ENCODE data around the gene KCTD16.

Gene KCTD16

DNA sequence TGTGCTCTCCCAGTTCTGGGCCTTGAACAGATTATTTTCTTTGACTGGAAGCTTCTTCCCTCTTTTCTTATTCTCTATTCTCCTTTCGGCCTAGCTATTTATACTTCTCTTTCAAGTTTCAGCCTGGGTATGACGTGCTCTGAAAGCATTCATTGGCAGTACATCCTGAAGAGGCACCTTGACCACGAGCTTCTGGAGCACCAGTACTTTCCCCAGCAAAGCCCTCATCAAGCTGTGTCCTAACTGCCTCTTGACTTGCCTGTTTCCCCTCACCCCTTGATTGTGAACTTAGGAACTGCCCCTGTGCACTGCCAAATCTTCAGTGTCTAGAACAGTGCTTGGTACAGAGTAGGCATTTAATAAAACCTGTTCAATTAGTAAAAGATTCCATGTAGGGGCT, 154.9 kb downstream of the KCTD16 start:
- CTCF ChIA-PET: interaction anchor here (0.6 to 1.0 kb wide), 2 partner anchors 13 to 116 kb away, joined by 3 read pairs; no protein-coding TSS in a partner anchor
- POLR2A ChIA-PET: no interaction called here

DNA sequence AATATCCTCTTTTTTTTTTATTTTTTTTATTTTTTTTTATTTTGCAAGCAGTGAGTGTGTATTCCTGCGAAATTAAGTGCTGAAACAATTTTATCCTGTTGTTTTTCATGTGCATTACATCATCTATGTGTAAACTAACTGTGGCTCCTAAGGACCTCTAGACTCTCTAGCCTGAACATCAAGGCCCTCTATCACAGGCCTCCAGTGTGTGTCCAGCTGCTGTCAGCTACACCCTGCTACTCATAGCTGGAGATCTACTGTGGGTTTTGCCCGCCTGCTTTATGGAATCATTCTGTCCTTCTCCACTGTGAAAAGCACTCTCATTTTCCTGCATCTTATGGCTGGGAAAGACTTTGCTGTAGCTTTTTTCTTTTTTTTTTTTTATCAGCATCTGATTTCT, 157.8 kb downstream of the KCTD16 start:
- no peak overlapping the region for H3K27ac ChIP-seq (ENCODE audit: extremely low read depth, low read depth, low read length)
- no peaks in the 10 kb centered on the region for H3K4me1 ChIP-seq (ENCODE audit: control insufficient read depth, insufficient read depth, low read length)
- ChIA-PET POLR2A (no interaction called here), CTCF (no interaction called here)
- no peak overlapping the region for H3K4me3 ChIP-seq (ENCODE audit: low read depth, low read length)
- H3K9me3 ChIP-seq (ENCODE audit: control insufficient read depth, insufficient read depth, low read depth, low read length): no peaks in the 10 kb centered on the region
- H3K36me3 ChIP-seq (ENCODE audit: control insufficient read depth in 2 of 2, insufficient read depth in 1 of 2, low read length in 2 of 2): no peaks in the 10 kb centered on the region
- TF ChIP-seq ZNF394 (tag by site-specific recombination; IDR thresholded peaks at IDR 0.05; ENCODE audit: borderline replicate concordance) (no peak), ZNF335 (tag by site-specific recombination; conservative IDR thresholded peaks at IDR 0.05) (peak; percentile 32; the same call in 1 of the 2 replicates), ZNF221 (tag by site-specific recombination; IDR thresholded peaks at IDR 0.05; ENCODE audit: borderline replicate concordance) (no peak), ZFP3 (tag by site-specific recombination; IDR thresholded peaks at IDR 0.05; ENCODE audit: low read depth) (no peak), KLF9 (tag by site-specific recombination; IDR thresholded peaks at IDR 0.05; ENCODE audit: low read depth) (no peak), ZNF544 (tag by site-specific recombination; IDR thresholded peaks at IDR 0.05) (no peak), MYNN (tag by site-specific recombination; IDR thresholded peaks at IDR 0.05; ENCODE audit: borderline replicate concordance) (no peak), ZNF623 (tag by site-specific recombination; IDR thresholded peaks at IDR 0.05) (no peak), ZNF776 (tag by site-specific recombination; IDR thresholded peaks at IDR 0.05; ENCODE audit: borderline replicate concordance) (no peak), IKZF3 (tag by site-specific recombination; IDR thresholded peaks at IDR 0.05) (no peak), ZBTB17 (tag by site-specific recombination; IDR thresholded peaks at IDR 0.05) (no peak), ZNF514 (tag by site-specific recombination; IDR thresholded peaks at IDR 0.05) (no peak)
- TF ChIP-seq, protein P1, sequence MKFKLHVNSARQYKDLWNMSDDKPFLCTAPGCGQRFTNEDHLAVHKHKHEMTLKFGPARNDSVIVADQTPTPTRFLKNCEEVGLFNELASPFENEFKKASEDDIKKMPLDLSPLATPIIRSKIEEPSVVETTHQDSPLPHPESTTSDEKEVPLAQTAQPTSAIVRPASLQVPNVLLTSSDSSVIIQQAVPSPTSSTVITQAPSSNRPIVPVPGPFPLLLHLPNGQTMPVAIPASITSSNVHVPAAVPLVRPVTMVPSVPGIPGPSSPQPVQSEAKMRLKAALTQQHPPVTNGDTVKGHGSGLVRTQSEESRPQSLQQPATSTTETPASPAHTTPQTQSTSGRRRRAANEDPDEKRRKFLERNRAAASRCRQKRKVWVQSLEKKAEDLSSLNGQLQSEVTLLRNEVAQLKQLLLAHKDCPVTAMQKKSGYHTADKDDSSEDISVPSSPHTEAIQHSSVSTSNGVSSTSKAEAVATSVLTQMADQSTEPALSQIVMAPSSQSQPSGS (tag by site-specific recombination; IDR thresholded peaks at IDR 0.05; ENCODE audit: low read depth): 0 out of 2 replicates have a peak, but pooled peaks have one; percentile 9
- TF ChIP-seq, protein P2, sequence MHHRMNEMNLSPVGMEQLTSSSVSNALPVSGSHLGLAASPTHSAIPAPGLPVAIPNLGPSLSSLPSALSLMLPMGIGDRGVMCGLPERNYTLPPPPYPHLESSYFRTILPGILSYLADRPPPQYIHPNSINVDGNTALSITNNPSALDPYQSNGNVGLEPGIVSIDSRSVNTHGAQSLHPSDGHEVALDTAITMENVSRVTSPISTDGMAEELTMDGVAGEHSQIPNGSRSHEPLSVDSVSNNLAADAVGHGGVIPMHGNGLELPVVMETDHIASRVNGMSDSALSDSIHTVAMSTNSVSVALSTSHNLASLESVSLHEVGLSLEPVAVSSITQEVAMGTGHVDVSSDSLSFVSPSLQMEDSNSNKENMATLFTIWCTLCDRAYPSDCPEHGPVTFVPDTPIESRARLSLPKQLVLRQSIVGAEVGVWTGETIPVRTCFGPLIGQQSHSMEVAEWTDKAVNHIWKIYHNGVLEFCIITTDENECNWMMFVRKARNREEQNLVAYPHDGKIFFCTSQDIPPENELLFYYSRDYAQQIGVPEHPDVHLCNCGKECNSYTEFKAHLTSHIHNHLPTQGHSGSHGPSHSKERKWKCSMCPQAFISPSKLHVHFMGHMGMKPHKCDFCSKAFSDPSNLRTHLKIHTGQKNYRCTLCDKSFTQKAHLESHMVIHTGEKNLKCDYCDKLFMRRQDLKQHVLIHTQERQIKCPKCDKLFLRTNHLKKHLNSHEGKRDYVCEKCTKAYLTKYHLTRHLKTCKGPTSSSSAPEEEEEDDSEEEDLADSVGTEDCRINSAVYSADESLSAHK (tag by site-specific recombination; IDR thresholded peaks at IDR 0.05): no peak
- TF ChIP-seq, protein P3, sequence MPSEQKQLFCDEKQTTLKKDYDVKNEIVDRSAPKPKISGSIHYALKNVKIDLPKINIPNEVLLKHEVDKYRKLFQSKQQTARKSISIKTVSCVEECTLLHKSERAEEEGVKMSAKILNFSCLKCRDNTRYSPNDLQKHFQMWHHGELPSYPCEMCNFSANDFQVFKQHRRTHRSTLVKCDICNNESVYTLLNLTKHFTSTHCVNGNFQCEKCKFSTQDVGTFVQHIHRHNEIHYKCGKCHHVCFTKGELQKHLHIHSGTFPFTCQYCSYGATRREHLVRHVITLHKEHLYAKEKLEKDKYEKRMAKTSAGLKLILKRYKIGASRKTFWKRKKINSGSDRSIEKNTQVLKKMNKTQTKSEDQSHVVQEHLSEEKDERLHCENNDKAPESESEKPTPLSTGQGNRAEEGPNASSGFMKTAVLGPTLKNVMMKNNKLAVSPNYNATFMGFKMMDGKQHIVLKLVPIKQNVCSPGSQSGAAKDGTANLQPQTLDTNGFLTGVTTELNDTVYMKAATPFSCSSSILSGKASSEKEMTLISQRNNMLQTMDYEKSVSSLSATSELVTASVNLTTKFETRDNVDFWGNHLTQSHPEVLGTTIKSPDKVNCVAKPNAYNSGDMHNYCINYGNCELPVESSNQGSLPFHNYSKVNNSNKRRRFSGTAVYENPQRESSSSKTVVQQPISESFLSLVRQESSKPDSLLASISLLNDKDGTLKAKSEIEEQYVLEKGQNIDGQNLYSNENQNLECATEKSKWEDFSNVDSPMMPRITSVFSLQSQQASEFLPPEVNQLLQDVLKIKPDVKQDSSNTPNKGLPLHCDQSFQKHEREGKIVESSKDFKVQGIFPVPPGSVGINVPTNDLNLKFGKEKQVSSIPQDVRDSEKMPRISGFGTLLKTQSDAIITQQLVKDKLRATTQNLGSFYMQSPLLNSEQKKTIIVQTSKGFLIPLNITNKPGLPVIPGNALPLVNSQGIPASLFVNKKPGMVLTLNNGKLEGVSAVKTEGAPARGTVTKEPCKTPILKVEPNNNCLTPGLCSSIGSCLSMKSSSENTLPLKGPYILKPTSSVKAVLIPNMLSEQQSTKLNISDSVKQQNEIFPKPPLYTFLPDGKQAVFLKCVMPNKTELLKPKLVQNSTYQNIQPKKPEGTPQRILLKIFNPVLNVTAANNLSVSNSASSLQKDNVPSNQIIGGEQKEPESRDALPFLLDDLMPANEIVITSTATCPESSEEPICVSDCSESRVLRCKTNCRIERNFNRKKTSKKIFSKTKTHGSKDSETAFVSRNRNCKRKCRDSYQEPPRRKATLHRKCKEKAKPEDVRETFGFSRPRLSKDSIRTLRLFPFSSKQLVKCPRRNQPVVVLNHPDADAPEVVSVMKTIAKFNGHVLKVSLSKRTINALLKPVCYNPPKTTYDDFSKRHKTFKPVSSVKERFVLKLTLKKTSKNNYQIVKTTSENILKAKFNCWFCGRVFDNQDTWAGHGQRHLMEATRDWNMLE (tag by site-specific recombination; conservative IDR thresholded peaks at IDR 0.05; ENCODE audit: low read depth): no peak

More for the DNA sequence above, 154.9 kb downstream of the KCTD16 start:
- no peak overlapping the region for H3K4me3 ChIP-seq (ENCODE audit: low read depth, low read length)
- no peaks in the 10 kb centered on the region for H3K4me1 ChIP-seq (ENCODE audit: control insufficient read depth, insufficient read depth, low read length)
- H3K27ac ChIP-seq (ENCODE audit: extremely low read depth, low read depth, low read length): no peak overlapping the region
- H3K36me3 ChIP-seq (ENCODE audit: control insufficient read depth in 2 of 2, insufficient read depth in 1 of 2, low read length in 2 of 2): no peaks in the 10 kb centered on the region
- TF ChIP-seq ZNF391 (tag by site-specific recombination; IDR thresholded peaks at IDR 0.05; ENCODE audit: borderline replicate concordance, low read depth) (no peak), KLF9 (tag by site-specific recombination; IDR thresholded peaks at IDR 0.05; ENCODE audit: low read depth) (no peak), ZNF571 (tag by site-specific recombination; IDR thresholded peaks at IDR 0.05) (no peak)
- no peaks in the 10 kb centered on the region for H3K9me3 ChIP-seq (ENCODE audit: control insufficient read depth, insufficient read depth, low read depth, low read length)
